Pancreas (tissue), 10 donors: Measurements from ENCODE around the gene TTL. TPM values are rescaled to one million over a fixed set of nuclear protein-coding genes. Genes with fewer than 3 reads are reported as not detected.

Experiments
- ATAC-seq, 4 donors: fragments of 200-7000 bp; cut with Tn5 transposase; one replicate each; pipeline versions ENCODE4 v1.8.0 to v1.9.1; 2020; ENCODE audit warnings: mild to moderate bottlenecking in 4 of 4, moderate library complexity in 4 of 4
- DNase-seq, 6 donors: peaks; one replicate each; pipeline ENCODE4 v3.0.0-alpha.2; 2020
- FAIRE-seq: peaks from 2 replicates; lab custom pipeline; 2012; peaks lifted over from hg19 to GRCh38; lab: Jason Lieb, UNC
- H3K27ac ChIP-seq, 4 donors: fragments of 200-600 bp; sonication (generic); 1 replicate in 3 of 4; 2 replicates in 1 of 4; pipeline versions ENCODE4 v1.5.0 to v1.8.0; 2020
- H3K27me3 ChIP-seq, 4 donors: fragments of 200-600 bp; one replicate each; pipeline ENCODE4 v1.8.0; 2021
- H3K36me3 ChIP-seq, 3 donors: fragments of 200-600 bp; sonication (generic) in 1 of 3; one replicate each; pipeline versions ENCODE4 v1.5.0 to v1.8.0; 2020 to 2021
- H3K4me1 ChIP-seq, 3 donors: fragments of 200-600 bp; one replicate each; pipeline ENCODE4 v1.8.0; 2021
- H3K4me3 ChIP-seq, 4 donors: fragments of 200-600 bp; sonication (generic) in 2 of 4; one replicate each; pipeline versions ENCODE4 v1.5.0 to v1.8.0; 2020 to 2021
- H3K9me3 ChIP-seq, 4 donors: fragments of 200-600 bp; one replicate each; pipeline ENCODE4 v1.8.0; 2021
- WGBS, 2 donors: extraction: QIAGEN DNeasy Blood & Tissue Kit; methylation state at CpG; one replicate each; pipeline ENCODE4 v1.1.7; 2013; 5-methylcytosine and 5-hydroxymethylcytosine counted together
- intact Hi-C, 3 donors: fragments of 100-400 bp; cut with DNase I; formaldehyde crosslinking; loops; one replicate each; pipeline versions ENCODE4 v1.11.1 to v1.14.2; 2022
- polyA plus RNA-seq, 2 donors: library from polyadenylated mRNA; stranded (reverse); fragments of 200-250 nt; gene quantifications; one replicate each; pipeline ENCODE4 v1.2.3, GENCODE V29; 2013
- total RNA-seq, 6 donors: library from RNA; stranded (reverse); fragmentation: NEBNext Ultra II Directional in 4 of 6; extraction: Animal tissue kit (Norgen Biotek cat#: 25700) in 4 of 6; gene quantifications; one replicate each; pipeline versions ENCODE4 v1.2.1 to v1.2.4, GENCODE V29; 2021 to 2023
- TF ChIP-seq, protein P1 (sequence below), 4 donors: fragments of 200-600 bp; sonication (generic) in 3 of 4; IDR thresholded peaks; one replicate each; pipeline versions ENCODE4 v1.5.0 to v1.8.0; 2021; ENCODE audit warnings: antibody characterized with exemption in 4 of 4
- donor health status: healthy with polysubstance abuse.
- donor health status: DM: no; HTN: no; CAD: no; lungs with moderate emphysema.
- donor health status: DM: no; HTN: no; CAD: no.
- donor health status: control.
- donor health status: control.
- donor health status: Bipolar disorder and iron deficiency.
- donor health status: DM: yes; HTN: yes; CAD: no.
- donor health status: DM: no; HTN: no; CAD: no.
- donor health status: DM: no; HTN: no; CAD: no.
- donor health status: DM: yes; HTN: yes; CAD: no.

The TTL gene
- total and polyA plus RNA-seq, 8 donors = 6.6 to 16.8 (median 7.8) TPM

GRCh38 chr2:112459372-112459771 is 22.6 kb upstream of the TTL start:
- intact Hi-C loops = no loop called here
- H3K4me1 ChIP-seq = no peaks in the 10 kb centered on the region
- FAIRE-seq (no peak), ATAC-seq (no peak), DNase-seq (no peak)
- H3K36me3 ChIP-seq = no peaks in the 10 kb centered on the region
- H3K4me3 ChIP-seq = no peak overlapping the region
- TF ChIP-seq, protein P1, sequence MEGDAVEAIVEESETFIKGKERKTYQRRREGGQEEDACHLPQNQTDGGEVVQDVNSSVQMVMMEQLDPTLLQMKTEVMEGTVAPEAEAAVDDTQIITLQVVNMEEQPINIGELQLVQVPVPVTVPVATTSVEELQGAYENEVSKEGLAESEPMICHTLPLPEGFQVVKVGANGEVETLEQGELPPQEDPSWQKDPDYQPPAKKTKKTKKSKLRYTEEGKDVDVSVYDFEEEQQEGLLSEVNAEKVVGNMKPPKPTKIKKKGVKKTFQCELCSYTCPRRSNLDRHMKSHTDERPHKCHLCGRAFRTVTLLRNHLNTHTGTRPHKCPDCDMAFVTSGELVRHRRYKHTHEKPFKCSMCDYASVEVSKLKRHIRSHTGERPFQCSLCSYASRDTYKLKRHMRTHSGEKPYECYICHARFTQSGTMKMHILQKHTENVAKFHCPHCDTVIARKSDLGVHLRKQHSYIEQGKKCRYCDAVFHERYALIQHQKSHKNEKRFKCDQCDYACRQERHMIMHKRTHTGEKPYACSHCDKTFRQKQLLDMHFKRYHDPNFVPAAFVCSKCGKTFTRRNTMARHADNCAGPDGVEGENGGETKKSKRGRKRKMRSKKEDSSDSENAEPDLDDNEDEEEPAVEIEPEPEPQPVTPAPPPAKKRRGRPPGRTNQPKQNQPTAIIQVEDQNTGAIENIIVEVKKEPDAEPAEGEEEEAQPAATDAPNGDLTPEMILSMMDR (IDR thresholded peaks at IDR 0.05) = no peak
- 92 to 100% methylated on average over 1 of the region's 1 CpG for WGBS, 2 donors
- H3K9me3 ChIP-seq = no peaks in the 10 kb centered on the region
- H3K27me3 ChIP-seq = no peaks in the 10 kb centered on the region
- H3K27ac ChIP-seq = no peak overlapping the region

DNA sequence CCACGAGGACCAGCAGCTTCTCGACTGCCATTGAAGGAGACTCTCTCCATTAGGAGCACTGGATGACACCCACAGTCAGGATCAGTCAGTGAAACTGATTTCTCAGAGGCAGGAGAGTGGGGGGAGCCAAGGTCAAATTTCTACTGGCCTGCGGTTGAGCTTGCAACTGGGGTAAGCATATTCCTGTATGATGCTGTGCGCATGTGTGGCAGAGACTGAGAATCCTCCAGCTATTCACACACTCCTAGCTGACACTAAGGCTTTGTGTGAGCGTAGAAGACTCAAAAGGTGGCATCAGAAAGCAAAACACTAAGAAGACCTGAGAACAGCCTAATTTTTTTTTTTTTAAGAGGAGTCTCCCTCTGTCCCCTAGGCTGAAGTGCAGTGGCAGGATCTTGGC is 19.8 kb upstream of the TTL start:
- Histone ChIP-seq H3K27ac (no peak overlapping the region), H3K27me3 (no peaks in the 10 kb centered on the region), H3K9me3 (no peaks in the 10 kb centered on the region), H3K36me3 (no peaks in the 10 kb centered on the region), H3K4me1 (no peaks in the 10 kb centered on the region), H3K4me3 (no peak overlapping the region)
- ATAC-seq (no peak), DNase-seq (no peak), FAIRE-seq (no peak)
- intact Hi-C loops = no loop called here
- WGBS, 2 donors = 65 to 75% methylated on average over 5 of the region's 5 CpGs
- TF ChIP-seq, protein P1 (IDR thresholded peaks at IDR 0.05) = no peak

GRCh38 chr2:112463256-112463655 is 18.7 kb upstream of the TTL start:
- WGBS, 2 donors = 87 to 89% methylated on average over 1 of the region's 1 CpG
- Histone ChIP-seq H3K36me3 (no peaks in the 10 kb centered on the region), H3K4me1 (no peaks in the 10 kb centered on the region), H3K27ac (no peak overlapping the region), H3K27me3 (no peaks in the 10 kb centered on the region), H3K9me3 (no peaks in the 10 kb centered on the region), H3K4me3 (no peak overlapping the region)
- intact Hi-C loops = no loop called here
- TF ChIP-seq, protein P1 (IDR thresholded peaks at IDR 0.05) = no peak
- FAIRE-seq (no peak), DNase-seq (no peak), ATAC-seq (no peak)

- whole genome bisulfite sequencing, 2 donors = 60 to 66% methylated on average over 3 of the region's 3 CpGs
- peak in 2 of 4 donors; percentile 25 to 31 for ATAC-seq
- intact Hi-C loops = no loop called here
These were observed 16.6 kb upstream of the TTL start for GRCh38 chr2:112465382-112465781.

DNA sequence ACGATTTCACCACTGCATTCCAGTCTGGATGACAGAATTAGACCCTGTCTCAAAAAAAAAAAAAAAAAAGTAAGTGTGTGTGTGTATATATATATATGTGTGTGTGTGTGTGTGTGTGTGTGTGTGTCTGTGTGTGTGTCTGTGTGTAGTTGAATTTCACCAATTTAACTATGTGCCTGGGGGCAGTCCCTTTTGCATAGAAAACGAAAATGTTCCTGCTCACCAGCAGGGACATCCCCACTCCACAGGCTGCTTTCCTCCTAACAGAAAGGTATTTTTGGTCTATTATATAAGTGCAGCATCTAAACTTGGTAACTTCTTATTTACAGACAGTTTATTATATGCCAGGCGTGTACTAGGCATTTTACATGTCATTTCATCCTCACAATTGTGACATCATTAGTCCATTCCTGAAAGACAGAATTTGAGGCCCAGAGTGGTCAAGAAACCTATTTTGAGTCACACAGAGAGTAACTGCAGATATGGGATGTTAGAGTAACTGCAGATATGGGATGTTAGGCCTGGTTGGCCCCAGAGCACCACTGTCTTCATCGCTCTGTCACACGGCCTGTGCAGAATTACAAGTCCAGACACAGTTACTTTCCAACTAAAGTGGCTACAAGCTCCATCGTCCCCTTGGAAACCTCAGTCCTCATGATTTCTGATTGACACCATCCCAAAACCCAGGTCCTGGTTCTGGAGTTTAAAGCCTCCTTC is 9.3 kb upstream of the TTL start:
- TF ChIP-seq, protein P1 (IDR thresholded peaks at IDR 0.05) = no peak
- Histone ChIP-seq H3K4me1 (no peaks in the 10 kb centered on the region), H3K36me3 (no peaks in the 10 kb centered on the region), H3K27me3 (no peaks in the 10 kb centered on the region), H3K27ac (no peak overlapping the region), H3K4me3 (no peak overlapping the region), H3K9me3 (no peaks in the 10 kb centered on the region)
- intact Hi-C loops = no loop called here
- ATAC-seq = no peak
- no peak for FAIRE-seq
- no peak for DNase-seq
- WGBS, 2 donors = 78 to 85% methylated on average over 6 of the region's 6 CpGs

More at GRCh38 chr2:112465382-112465781, 16.6 kb upstream of the TTL start:
- H3K4me3 ChIP-seq = no peak overlapping the region
- no peaks in the 10 kb centered on the region for H3K27me3 ChIP-seq
- H3K27ac ChIP-seq = no peak overlapping the region
- DNase-seq = no peak
- TF ChIP-seq, protein P1 (IDR thresholded peaks at IDR 0.05) = no peak
- no peaks in the 10 kb centered on the region for H3K9me3 ChIP-seq
- no peaks in the 10 kb centered on the region for H3K36me3 ChIP-seq
- no peak for FAIRE-seq
- no peaks in the 10 kb centered on the region for H3K4me1 ChIP-seq
